ENCODE results near the gene LOXL4. TPM values are rescaled to one million over a fixed set of nuclear protein-coding genes. Genes with fewer than 3 reads are reported as not detected.

The LOXL4 gene
- 0.46 TPM for total RNA-seq

DNA sequence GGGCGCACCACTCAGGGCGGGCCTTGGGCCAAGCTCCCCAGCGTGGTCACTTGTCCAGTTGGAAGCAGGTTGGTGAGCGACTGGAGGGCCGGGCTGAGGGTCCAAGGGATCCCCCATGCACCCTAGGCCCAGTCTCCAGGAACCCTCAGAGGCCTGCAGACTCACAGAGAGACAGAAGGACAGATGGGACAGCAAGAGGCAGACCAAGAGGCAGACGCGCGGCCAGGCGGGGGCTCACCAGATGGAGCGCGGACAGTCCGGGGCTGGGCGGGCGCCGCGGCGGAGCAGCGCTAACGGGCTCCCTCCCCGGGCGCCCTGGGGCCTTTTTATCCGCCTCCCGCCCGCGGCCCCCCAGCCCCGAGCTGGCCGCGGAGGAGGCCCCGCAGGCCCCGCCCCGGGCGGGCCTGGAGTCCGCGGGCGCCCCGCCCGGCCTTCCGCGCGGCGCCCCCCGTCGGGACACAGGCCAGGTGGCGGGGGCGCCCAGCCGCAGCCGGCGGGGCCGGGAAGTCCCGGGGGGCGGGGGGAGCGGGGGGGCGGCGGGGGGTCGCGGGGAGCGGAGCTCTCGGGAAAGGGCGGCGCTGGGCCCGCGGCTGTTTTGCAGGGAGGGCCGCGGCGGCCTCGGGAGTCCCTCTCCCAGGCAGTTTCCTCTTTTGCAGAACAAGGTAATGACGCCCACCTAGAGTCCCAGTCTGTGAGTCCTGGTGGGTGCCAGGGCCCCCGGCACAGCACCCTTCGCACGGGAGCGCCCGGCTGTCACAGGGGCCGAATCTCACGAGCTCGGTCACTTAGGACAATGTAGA lies at the start of gene LOXL4:
Gene LOXL4 (minus strand): TSS at position 301 of the 800 bp plus-strand sequence. CDS start 5,175 bp downstream, outside the sequence.

Other genes with a start within 250 kb of the LOXL4 start
- gene CRTAC1, start 237.6 kb downstream of the LOXL4 start, total RNA-seq = 55.8 TPM
- 14.8 TPM for gene R3HCC1L, start 133.5 kb downstream of the LOXL4 start, total RNA-seq
- gene PYROXD2, start 147.0 kb upstream of the LOXL4 start, total RNA-seq = 6.2 TPM
- gene HPS1, start 178.7 kb upstream of the LOXL4 start, total RNA-seq = 24.7 TPM